Activated effector memory CD4-positive, alpha-beta T cell treated with anti-CD3 and anti-CD28 coated beads, Interleukin-2, amount 50 U/mL, for 16 hours (primary cell): ENCODE measurements around the gene AEBP1.

Experiments
- DNase-seq: peaks from one replicate; pipeline ENCODE4 v3.0.0-alpha.2; 2020

Gene AEBP1

GRCh38 chr7:44086627-44087026 lies 17.5 kb upstream of the AEBP1 start:
- DNase-seq = no peak

- DNase-seq = no peak
Measured at GRCh38 chr7:44087911-44088838, 16.0 kb upstream of the AEBP1 start.

GRCh38 chr7:44093102-44093641 lies 11.0 kb upstream of the AEBP1 start:
- DNase-seq = no peak

GRCh38 chr7:44094365-44094764 lies 9.8 kb upstream of the AEBP1 start:
- no peak for DNase-seq

GRCh38 chr7:44094883-44095592 lies 9.1 kb upstream of the AEBP1 start:
- DNase-seq = no peak

DNA sequence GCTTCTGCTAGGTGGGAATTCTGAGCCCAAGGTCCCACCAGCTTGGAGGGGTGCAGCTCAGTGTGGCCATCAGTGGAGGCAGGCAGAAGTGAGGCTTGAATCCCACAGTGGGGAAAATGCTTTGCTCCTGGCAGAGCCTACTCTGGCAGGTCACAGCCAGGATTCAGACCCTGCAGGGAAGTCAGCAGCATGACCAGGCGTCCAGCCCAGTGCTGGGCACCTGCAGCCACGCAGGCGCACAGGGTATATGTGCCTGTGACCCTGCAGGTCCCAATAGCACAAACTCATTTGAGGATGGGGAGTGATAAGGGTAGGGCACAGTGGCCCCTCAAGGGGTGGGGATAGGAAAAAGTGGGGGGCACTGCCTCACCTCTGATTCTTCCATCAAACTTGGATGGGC lies 8.4 kb upstream of the AEBP1 start:
- DNase-seq = no peak

- DNase-seq = no peak
Measured at GRCh38 chr7:44096326-44096881, 7.7 kb upstream of the AEBP1 start.

DNA sequence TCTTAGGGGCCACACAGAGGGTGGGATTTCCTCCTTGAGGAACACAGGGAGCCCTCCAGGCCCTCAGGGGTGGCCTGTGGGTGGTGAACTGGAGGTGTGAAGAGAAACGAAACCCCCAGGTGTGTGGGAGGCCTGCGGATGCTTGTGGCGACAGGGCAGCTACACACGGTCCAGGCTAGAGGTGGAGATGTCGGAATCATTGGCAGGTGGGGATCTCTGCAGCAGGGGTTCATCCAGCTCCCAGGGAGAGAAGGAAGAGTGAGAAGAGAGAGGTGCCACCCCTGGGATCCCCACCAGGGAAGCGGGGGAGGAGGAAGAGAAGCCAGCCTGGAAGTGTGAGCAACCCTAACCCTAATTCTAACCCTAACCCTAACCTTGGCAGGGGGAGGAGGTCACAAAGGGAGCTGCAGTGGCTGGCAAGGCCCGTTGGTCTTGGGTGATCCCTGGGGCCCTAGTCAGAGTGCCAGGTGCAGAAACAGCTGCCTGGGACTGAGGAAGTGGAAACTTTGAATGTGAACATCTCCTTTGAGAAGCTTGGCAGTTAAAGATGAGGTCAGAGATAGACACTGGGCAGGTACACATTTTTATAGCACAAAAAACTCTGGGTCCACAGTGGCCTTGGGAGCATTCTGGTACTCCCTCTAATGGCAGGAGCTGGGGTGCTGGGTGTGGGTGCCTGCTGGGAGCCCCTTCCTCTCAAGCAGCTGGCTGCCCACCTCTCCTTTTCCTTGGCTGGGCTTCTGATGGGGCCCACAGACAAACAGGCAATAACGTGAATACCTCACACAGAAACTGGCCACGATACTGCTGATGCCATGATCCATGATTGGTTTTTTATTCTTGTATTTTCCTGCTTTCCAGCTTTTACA lies 6.8 kb upstream of the AEBP1 start:
- no peak for DNase-seq

- DNase-seq = no peak
Measured at GRCh38 chr7:44098092-44099068, 5.8 kb upstream of the AEBP1 start.

DNA sequence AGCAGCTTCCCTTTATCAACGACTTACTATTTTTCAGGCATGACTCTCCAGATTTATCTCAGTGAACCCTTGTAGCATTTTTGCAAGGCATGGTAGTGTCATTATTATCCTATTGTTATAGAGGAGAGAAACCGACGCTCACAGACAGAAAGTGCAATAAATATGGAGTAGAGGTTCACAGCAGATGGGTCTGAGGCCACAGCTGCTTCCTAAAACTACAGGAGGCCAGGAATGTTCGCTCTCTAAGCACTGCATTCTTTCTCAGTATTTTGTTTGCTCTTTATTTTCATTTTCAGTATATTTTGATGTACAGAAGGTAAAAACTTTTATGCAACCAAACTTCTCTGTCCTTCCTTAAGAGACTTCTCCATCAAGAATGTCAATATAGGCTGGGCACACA lies 4.5 kb upstream of the AEBP1 start:
- DNase-seq = no peak

DNA sequence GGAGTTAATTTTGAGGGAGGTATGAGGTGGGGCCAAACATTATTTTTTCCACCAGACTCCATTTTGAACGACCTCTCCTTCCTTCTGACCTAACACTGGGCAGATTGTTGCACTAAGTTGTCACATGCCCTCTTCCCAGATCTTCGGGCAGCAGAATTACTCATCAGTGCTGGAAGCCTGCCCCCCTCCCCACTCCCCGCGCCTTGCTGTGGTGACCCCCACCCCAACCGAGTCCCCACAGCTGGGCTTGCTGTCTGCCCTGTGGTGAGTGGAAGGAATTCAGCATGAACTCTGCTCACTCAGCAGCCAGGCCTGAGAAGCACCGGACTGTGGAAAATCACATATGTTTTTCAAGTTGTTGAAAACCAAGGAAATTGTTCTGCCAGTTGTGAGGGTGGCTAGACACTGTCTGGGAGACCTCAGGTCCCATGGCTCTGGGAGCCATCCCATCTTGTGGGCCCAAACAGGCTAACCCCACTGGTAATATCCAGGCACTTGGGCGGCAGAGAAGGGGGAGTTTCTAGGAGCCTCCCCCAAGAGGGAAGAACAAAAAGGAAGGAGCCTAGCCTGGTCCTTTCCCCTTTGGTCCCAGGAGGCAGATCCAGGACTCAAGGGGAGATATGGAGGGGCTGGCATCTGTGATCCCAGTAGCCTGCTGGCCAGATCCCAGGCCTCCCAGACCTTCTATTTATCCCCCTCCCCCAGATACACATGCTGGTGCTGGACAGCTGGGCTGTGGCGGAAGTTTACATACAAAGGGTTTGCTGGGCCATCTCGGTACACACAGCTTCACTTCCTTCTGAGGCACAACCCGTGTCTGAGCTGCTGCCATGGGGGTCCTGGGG lies 3.5 kb upstream of the AEBP1 start:
- DNase-seq = no peak

DNA sequence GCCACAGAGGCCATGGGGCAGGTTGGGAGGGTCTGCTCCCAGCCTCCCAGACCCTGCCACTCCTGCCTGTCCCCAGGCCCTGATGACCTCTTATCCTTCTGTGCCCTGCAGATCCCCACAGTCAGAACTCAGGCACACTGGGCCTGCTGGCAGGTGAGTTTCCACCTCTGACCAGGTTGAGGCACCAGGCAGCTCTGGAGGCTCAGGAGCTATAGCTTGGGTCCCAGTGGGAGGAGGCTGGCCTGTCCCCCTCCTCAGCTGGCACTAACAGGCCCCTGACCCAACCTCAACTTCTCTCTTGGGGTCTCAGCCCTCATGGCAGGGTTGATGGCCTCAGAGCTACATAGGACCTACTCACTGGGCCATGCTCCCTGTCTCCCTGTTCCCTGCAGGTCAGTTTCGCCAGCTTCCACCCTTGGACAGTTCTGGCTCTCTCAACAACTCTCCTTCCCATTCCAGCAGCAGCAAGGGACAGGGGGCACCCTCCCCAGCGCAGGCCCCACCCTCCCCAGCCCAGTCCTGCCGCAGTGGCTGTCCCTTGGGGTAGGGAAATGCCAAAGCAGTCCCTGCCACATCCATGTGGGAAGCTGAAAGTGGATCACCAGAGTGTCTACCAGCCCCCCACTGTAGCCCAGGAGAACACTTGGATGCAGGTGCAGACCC lies 2.7 kb upstream of the AEBP1 start:
- DNase-seq = no peak

DNA sequence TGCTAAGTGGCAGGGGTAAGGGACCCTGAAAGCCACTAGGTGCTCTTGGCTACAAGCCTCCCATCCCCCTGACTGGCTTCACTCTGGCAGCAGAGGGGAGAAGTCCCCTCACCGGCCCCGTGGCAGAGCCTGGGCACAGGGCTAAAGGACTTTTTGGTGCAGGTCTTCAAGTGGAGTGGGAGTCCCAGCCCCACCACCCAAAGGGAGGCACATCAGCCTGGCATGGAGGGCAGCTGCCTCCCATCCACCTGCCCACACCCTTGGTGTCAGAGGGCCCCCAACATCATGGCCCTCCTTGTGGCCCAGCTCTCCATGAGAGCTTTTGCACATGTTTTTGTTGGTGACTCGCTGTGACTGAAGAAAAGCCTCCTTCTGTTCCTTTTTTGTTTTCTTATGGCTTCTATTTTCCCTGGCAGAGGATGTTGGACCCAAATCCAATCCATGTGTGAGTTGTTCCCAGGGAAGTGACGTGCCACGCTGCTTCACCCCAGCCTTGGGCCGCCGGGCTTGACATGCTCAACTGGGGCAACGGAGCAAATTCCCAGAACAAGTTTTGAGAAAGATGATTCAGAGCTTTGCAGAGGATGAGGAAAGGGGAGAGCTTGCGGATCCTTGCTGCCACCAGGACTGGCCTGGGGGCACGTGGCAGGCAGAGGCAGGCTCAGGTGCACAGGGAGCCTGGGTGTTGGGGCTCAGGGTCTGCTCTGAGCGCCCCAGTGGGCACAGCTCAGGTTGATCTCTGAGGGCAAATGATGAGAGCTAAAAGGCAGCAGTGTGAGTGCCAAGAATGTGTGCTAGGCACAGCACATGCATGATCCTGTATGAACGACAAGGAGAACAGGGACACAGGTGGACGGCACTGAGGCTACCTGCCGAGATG lies 1.9 kb upstream of the AEBP1 start:
- DNase-seq = no peak

DNA sequence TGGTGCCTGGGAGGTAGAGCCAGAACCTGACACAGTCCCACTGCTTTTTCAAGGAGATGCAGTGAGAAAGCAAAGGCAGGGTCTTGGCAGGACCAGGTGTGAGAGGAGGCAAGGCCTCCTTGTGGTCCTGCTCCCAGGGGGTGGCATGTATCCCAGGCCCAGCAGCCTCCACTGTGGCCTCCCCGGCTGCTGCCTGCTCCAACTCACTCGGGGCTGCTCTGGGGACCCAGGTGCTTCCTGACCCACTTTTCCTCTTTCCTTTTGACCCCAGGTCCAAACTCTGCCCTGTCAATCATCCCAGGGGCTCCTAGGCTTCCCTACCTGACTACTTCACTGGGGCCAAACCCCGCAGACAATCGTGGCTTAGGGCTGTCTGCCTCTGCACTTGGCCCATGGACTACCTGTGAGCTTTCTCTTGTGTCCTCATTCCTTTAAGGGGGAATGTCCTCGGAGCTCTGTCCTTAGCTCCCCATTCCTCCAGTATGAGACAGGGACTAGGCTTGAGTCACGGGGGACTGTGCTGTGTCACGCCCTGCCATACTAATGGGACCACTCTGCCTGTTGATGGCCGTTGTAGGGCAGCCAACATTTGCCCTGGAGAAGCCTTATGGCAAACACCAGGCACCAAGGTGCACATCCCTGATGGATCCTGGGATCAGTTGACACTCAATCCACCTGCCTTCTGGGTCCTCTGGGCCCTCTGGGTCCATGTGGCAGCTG lies 1.1 kb upstream of the AEBP1 start:
- no peak for DNase-seq

GRCh38 chr7:44103566-44103922 lies 601 bp upstream of the AEBP1 start:
- DNase-seq = no peak

DNA sequence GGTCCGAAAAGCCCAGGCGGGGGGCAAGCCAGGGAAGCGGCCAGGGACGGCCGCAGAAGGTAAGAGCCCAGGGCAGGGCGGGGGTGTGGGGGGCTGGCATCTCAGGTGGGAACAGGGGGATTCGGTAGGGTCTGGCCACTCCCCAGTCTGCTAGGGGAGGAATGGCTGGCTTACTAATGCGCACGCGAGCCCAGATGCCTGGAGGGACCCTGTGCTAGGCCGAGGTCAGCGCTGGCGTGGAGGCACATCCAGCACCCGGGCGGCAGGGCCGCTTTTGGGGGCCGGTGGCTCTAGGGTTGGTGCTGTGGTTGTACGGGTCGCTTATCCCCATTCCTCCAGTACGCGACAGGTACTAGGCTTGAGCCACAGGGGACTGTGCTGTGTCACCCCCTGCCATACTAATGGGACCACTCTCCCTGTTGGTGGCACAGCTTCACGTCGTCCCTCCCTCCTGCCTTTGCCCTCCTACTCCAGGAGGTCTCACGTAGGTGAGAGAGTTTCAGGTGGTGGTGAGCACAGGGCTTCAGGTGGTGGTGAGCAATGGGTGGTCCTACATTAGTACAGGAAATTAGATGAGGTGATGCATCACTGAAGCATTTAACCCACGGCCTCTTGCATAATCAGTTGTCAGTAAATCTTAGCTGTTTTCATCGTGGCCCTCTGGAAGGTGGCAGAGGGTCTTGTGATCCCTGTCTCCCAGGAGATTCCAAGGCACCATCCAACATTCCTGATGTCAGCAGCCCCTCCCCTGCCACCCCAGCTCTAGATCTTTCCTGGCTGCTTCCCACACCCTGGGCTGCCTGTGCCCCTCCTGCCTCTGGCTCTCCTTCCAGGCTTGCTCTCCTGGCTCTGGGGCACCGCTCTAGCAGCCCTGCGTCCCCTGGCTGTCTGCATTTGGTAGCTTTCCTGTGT lies 971 bp downstream of the AEBP1 start:
- DNase-seq = no peak

- no peak for DNase-seq
Measured at GRCh38 chr7:44105832-44106231, 1.7 kb downstream of the AEBP1 start.
